ENCODE data around the gene NCR2.

GRCh38 chr6:41372832-41373626 lies 37.6 kb downstream of the NCR2 start:
- TF ChIP-seq LEF1 (IDR thresholded peaks at IDR 0.05; ENCODE audit: borderline replicate concordance) (no peak), SP1 (IDR thresholded peaks at IDR 0.05) (no peak), FOXM1 (IDR thresholded peaks at IDR 0.05; ENCODE audit: borderline replicate concordance) (no peak), ELF4 (IDR thresholded peaks at IDR 0.05) (no peak), FOXK2 (IDR thresholded peaks at IDR 0.05) (no peak), BHLHE40 (IDR thresholded peaks at IDR 0.05; ENCODE audit: borderline replicate concordance) (no peak), ZNF384 (IDR thresholded peaks at IDR 0.05) (peak; percentile 69)
